ENCODE measurements around the gene SMKR1.
"Not testable (repeated sequence)": the region's sequence is repeated elsewhere in the genome, so short reads cannot be mapped to it uniquely, and the experiment has no call there.

Gene SMKR1

GRCh38 chr7:129522088-129522970 lies 20.0 kb downstream of the SMKR1 start:
- Histone ChIP-seq H3K27ac (no peak overlapping the region), H3K4me3 (no peak overlapping the region)

- no peak overlapping the region for H3K27ac ChIP-seq
- no peak overlapping the region for H3K4me3 ChIP-seq
Observed at GRCh38 chr7:129522971-129523340, 20.6 kb downstream of the SMKR1 start.

GRCh38 chr7:129523924-129524323 lies 21.6 kb downstream of the SMKR1 start:
- Histone ChIP-seq H3K27ac (no peak overlapping the region), H3K4me3 (no peak overlapping the region)

- not testable (repeated sequence) for H3K27ac ChIP-seq, H3K4me3 ChIP-seq
Observed at GRCh38 chr7:129524405-129524804, 22.1 kb downstream of the SMKR1 start.

GRCh38 chr7:129525225-129525862 lies 23.0 kb downstream of the SMKR1 start:
- Histone ChIP-seq H3K27ac (no peak overlapping the region), H3K4me3 (no peak overlapping the region)

- no peak overlapping the region for H3K4me3 ChIP-seq
- no peak overlapping the region for H3K27ac ChIP-seq
Observed at GRCh38 chr7:129529643-129530042, 27.3 kb downstream of the SMKR1 start.

- H3K27ac ChIP-seq = no peak overlapping the region
Observed at GRCh38 chr7:129530795-129531391, 28.6 kb downstream of the SMKR1 start.

GRCh38 chr7:129531721-129532120 lies 29.4 kb downstream of the SMKR1 start:
- Histone ChIP-seq H3K4me3 (no peak overlapping the region), H3K27ac (no peak overlapping the region)

More at GRCh38 chr7:129530795-129531391, 28.6 kb downstream of the SMKR1 start:
- no peak overlapping the region for H3K4me3 ChIP-seq

- Histone ChIP-seq H3K27ac (no peak overlapping the region), H3K4me3 (no peak overlapping the region)
Observed at GRCh38 chr7:129532375-129532774, 30.0 kb downstream of the SMKR1 start.

- H3K27ac ChIP-seq, H3K4me3 ChIP-seq: not testable (repeated sequence)
Observed at GRCh38 chr7:129534558-129535274, 32.4 kb downstream of the SMKR1 start.

GRCh38 chr7:129535896-129536295 lies 33.6 kb downstream of the SMKR1 start:
- Histone ChIP-seq H3K27ac (peak overlapping the region in 3 of 21 experiments; percentile 12 to 50 (median 47)), H3K4me3 (no peak overlapping the region)

- Histone ChIP-seq H3K27ac (peak overlapping the region in 3 of 21 experiments; percentile 12 to 50 (median 47)), H3K4me3 (no peak overlapping the region)
Observed at GRCh38 chr7:129536323-129536722, 34.0 kb downstream of the SMKR1 start.

GRCh38 chr7:129538790-129539189 lies 36.5 kb downstream of the SMKR1 start:
- Histone ChIP-seq H3K27ac (no peak overlapping the region), H3K4me3 (no peak overlapping the region)

- H3K4me3 ChIP-seq = no peak overlapping the region
Observed at GRCh38 chr7:129540340-129540739, 38.0 kb downstream of the SMKR1 start.

GRCh38 chr7:129544700-129545099 lies 42.4 kb downstream of the SMKR1 start:
- Histone ChIP-seq H3K27ac (no peak overlapping the region), H3K4me3 (no peak overlapping the region)

More at GRCh38 chr7:129540340-129540739, 38.0 kb downstream of the SMKR1 start:
- no peak overlapping the region for H3K27ac ChIP-seq

- no peak overlapping the region for H3K27ac ChIP-seq
- H3K4me3 ChIP-seq = no peak overlapping the region
Observed at GRCh38 chr7:129550693-129551360, 48.5 kb downstream of the SMKR1 start.

GRCh38 chr7:129553899-129554461 lies 51.6 kb downstream of the SMKR1 start:
- H3K27ac ChIP-seq = no peak overlapping the region
- no peak overlapping the region for H3K4me3 ChIP-seq

- H3K27ac ChIP-seq = no peak overlapping the region
- H3K4me3 ChIP-seq = no peak overlapping the region
Observed at GRCh38 chr7:129556607-129557133, 54.3 kb downstream of the SMKR1 start.

Measured in skin epidermis (tissue), 12 donors.